Urinary bladder (tissue), 4 donors: ENCODE data around the gene TRMT11. TPM values are rescaled to one million over a fixed set of nuclear protein-coding genes. Genes with fewer than 3 reads are reported as not detected.
"Not testable (repeated sequence)": the region's sequence is repeated elsewhere in the genome, so short reads cannot be mapped to it uniquely, and the experiment has no call there.

Experiments used
- DNase-seq: peaks from one replicate; pipeline ENCODE4 v3.0.0-alpha.2; 2015; ENCODE audit errors: extremely low spot score
- H3K27ac ChIP-seq: one replicate; pipeline ENCODE4 v1.5.1; 2013; ENCODE audit warnings: low read depth, mild to moderate bottlenecking, moderate library complexity
- H3K36me3 ChIP-seq: one replicate; pipeline ENCODE4 v1.6.1; 2013; ENCODE audit warnings: mild to moderate bottlenecking, moderate library complexity; ENCODE audit not compliant: insufficient read depth
- H3K4me1 ChIP-seq: one replicate; pipeline ENCODE4 v1.6.1; 2013; ENCODE audit warnings: mild to moderate bottlenecking, moderate library complexity; ENCODE audit not compliant: insufficient read depth
- H3K4me3 ChIP-seq: one replicate; pipeline ENCODE4 v1.5.1; 2013; ENCODE audit warnings: low read depth, low read length
- WGBS: extraction: QIAGEN DNeasy Blood & Tissue Kit; methylation state at CpG from one replicate; pipeline ENCODE4 v1.1.7; 2013; 5-methylcytosine and 5-hydroxymethylcytosine counted together
- polyA plus RNA-seq: library from polyadenylated mRNA; stranded (reverse); fragments of 200-250 nt; gene quantifications from one replicate; pipeline ENCODE4 v1.2.3, GENCODE V29; 2013
- total RNA-seq: library from RNA; depleted of rRNA; stranded (reverse); fragments of >200 nt; gene quantifications from one replicate; pipeline ENCODE4 v1.2.3, GENCODE V29; 2014
- donor health status: healthy with polysubstance abuse.
- donor health status: healthy.

Gene TRMT11
- total and polyA plus RNA-seq, 2 donors: 14.9 to 43.1 TPM

DNA sequence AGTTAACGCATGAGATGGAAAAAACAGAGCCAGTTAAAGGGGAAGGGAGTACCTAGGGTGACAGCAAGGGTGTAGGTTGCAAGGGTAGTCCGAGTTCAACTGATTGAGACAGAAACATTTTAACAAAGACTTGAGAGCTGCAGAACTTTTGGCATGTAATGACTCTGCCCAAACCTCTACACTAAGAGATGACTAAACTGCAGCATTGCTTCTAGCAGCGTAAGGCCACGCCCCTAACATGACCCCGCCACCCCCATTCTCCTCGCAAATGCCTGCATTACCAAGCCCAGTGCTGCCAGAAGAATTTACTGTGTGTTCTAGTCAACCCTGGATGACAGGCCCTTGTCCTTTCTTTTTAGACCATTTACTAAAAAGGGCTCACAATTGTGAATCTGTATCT, 36.0 kb upstream of the TRMT11 start:
- H3K4me3 ChIP-seq: no peak overlapping the region
- no peaks in the 10 kb centered on the region for H3K4me1 ChIP-seq
- WGBS: 76% methylated on average over 6 of the region's 6 CpGs
- H3K27ac ChIP-seq: no peak overlapping the region
- DNase-seq: no peak
- H3K36me3 ChIP-seq: no peaks in the 10 kb centered on the region

DNA sequence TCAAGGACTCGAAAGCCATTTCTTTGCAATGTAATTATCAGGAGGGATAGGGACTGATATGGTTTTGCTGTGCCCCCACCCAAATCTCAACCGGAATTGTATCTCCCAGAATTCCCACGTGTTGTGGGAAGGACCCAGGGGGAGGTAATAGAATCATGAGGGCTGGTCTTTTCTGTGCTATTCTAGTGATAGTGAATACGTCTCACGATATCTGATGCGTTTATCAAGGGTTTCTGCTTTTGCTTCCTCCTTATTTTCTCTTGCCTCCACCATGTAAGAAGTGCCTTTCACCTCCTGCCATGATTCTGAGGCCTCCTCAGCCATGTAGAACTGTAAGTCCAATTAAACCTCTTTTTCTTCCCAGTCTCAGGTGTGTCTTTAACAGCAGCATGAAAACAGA, 35.6 kb upstream of the TRMT11 start:
- not testable (repeated sequence) for DNase-seq, H3K27ac ChIP-seq, H3K4me3 ChIP-seq, H3K4me1 ChIP-seq, H3K36me3 ChIP-seq
- 83% methylated on average over 6 of the region's 6 CpGs for WGBS

DNA sequence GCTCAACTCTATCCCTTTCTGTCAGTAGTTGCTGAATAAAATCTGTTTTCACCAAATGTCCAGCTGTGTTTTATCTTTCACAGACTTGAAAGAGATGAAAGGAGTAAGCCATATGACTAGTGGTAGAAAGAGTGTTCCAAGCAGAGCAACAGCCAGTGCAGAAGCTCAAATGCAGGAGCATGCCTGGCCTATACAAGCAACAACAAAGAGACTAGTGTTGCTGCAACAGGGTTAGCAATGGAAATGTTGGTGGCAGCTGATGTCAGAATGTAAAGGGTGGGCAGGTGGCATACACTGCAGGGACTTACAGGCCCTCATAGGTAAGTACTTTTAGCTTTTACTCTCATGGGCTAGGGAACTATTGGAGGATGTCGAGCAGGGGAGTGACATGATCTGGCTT, 35.0 kb upstream of the TRMT11 start:
- Histone ChIP-seq H3K4me3 (no peak overlapping the region), H3K36me3 (no peaks in the 10 kb centered on the region), H3K4me1 (no peaks in the 10 kb centered on the region), H3K27ac (no peak overlapping the region)
- DNase-seq: no peak
- 78% methylated on average over 1 of the region's 1 CpG for WGBS

DNA sequence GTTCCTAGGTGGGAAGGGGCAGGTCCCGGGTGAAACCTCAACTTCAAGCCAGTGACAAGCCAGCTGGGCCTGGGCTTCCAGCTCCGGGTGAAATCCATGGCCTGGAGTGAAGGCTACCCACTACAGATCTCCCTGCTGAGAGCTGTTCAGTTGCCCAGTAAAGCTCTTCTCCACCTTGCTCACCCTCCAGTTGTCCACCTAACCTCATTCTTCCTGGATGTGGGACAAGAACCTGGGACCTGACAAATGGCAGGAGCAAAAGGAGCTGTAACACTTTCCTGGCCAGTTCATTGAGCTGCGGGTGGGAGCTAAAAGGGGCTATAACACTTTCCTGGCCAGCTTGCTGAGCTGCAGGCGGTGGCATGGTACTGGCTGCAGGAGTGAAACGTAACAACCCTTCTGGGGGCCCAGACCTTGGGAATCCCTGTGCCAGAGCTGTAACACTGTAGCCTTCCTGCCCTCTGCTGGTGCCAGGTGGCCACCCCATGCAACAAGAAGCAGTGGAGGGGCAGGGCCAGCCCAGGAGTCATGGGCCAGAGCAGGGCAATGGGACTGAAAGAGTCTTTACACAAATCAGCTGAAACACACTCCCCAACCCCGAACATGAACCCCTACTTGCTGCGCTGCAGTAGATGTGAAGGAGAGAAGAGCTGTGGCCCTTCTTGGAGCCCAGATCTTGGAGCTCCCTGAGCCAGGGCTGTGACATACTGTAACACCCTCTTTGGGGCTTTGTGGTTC, 33.4 kb upstream of the TRMT11 start:
- H3K4me3 ChIP-seq: no peak overlapping the region
- no peak overlapping the region for H3K27ac ChIP-seq
- no peaks in the 10 kb centered on the region for H3K36me3 ChIP-seq
- DNase-seq: no peak
- 82% methylated on average over 7 of the region's 7 CpGs for WGBS
- H3K4me1 ChIP-seq: no peaks in the 10 kb centered on the region

DNA sequence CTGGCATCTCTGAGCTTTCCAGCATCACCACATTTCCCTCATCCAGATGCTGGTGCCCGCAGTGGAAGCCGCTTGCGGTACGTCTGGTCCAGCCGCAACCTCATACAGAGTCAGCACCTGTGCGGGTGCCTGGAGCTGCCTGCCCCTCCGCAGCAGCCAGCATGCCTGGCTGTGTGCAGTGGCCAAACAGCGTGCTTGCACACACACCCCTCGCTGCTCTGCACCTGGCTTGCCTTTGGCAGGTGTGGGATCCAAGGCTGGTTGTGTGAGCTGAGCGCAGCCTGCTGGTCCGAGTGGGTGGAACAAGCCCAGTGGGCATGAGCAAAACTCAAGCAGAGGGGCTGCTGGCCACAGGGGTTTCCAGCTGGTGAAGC, 32.9 kb upstream of the TRMT11 start:
- H3K4me3 ChIP-seq: no peak overlapping the region
- WGBS: 79% methylated on average over 11 of the region's 11 CpGs
- H3K27ac ChIP-seq: no peak overlapping the region
- peaks cover under 1% of the 10 kb centered on the region for H3K4me1 ChIP-seq
- no peaks in the 10 kb centered on the region for H3K36me3 ChIP-seq
- DNase-seq: no peak

DNA sequence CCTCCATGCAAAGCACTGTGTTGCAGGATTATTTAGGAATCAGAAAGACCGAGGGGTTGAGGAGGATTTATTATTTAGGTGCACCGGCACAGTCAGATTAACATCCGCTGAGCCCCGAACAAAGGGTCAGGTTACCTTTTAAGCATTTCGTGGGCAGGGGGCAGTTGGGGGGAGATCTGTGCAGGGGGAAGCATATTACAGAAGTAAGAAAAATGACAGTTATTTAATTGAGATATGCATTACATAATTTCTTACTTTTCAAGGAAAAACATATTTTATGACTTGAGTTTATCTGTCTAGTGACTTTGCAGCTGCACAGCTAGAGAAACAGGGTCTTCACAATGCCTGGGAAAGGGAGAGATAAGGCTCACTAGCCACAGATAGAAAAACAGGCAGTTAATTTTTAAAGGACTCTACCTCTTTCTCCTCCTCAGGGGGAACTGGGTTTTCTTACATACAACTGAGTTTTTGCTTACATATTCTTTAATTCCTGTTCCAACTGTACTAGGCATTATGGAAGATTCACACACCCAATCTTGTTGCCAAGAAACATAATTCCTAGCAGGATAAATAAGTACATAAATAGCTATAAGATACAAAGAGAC, 31.5 kb upstream of the TRMT11 start:
- no peak overlapping the region for H3K27ac ChIP-seq
- peaks cover 2% of the 10 kb centered on the region for H3K36me3 ChIP-seq
- H3K4me3 ChIP-seq: no peak overlapping the region
- DNase-seq: no peak
- whole genome bisulfite sequencing: 50% methylated on average over 5 of the region's 5 CpGs
- H3K4me1 ChIP-seq: peaks cover 3% of the 10 kb centered on the region

DNA sequence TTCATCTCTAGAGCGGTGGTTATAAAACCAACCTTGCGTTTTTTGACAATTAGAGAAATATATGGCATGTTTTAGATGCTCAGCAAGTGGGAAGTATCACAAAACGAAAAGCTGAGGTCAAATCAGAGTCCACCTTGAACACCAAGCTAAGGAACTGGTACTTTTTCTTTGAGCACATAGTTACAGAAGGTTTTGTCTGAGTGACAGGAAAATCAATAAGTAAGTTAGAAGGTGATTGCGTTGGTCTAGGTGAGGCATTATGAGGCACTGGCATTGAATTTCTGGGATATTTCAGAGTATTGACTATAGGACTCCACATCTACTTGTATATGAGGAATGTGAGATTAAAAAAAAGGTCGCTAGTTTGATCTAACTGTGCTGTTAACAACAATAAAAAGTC, 30.4 kb upstream of the TRMT11 start:
- WGBS: 41% methylated on average over 5 of the region's 5 CpGs
- no peak for DNase-seq
- Histone ChIP-seq H3K36me3 (peaks cover 2% of the 10 kb centered on the region), H3K4me3 (no peak overlapping the region), H3K4me1 (peaks cover 3% of the 10 kb centered on the region), H3K27ac (no peak overlapping the region)

DNA sequence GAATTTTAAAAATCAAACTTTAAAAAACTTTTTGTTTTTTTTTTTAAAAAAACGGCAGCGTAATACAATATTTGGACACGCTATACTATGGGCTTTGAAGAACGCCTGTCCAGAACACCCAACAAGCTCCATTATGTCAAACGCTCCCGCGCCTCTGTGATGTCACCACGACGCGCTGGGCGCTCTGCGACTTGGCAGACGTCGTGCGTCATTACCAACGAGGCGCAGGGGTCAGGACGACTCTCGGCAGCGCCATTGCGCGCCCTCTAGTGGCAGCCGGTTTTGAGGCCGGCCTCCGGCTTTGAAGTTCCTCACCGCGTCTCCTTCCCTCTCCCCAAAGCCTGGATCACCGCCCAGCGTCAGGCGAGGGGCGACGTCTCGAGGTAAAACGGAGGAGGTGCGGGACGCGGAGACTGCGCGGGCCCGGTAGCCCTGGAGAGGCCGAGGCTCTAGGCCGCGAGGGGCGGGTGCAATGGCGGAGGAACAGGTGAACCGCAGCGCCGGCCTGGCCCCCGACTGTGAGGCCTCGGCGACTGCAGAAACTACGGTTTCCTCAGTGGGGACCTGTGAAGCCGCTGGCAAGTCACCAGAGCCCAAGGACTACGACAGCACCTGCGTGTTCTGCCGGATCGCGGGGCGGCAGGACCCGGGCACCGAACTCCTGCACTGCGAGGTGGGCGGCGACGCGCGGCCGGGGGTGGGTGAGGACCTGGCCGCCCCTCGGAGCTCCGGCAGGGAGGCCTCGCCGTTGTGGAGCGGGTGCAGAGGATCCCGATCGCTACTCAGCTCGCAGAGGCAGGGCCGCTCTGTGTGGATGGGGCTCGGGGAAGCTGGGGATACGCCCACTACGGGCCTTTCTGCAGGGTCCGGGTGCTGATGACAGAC, 29.6 kb upstream of the TRMT11 start, which contains the start of gene HINT3:
Gene HINT3 (plus strand): TSS at position 265 of the 885 bp plus-strand sequence. CDS start 208 bp downstream, at position 473.
- peaks cover 3% of the 10 kb centered on the region for H3K36me3 ChIP-seq
- H3K4me3 ChIP-seq: peak within 1 kb of the TSS; percentile 79
- H3K4me1 ChIP-seq: peaks cover 3% of the 10 kb centered on the region
- peak within 1 kb of the TSS; percentile 92 for H3K27ac ChIP-seq
- peak; percentile 93 for DNase-seq
- under 1% methylated on average over 82 of the region's 82 CpGs for WGBS

GRCh38 chr6:125957391-125957693, 29.0 kb upstream of the TRMT11 start:
- DNase-seq: no peak
- H3K36me3 ChIP-seq: peaks cover 4% of the 10 kb centered on the region
- H3K27ac ChIP-seq: peak overlapping the region; percentile 92
- peak overlapping the region; percentile 79 for H3K4me3 ChIP-seq
- WGBS: 4% methylated on average over 3 of the region's 3 CpGs
- H3K4me1 ChIP-seq: peaks cover 3% of the 10 kb centered on the region

- DNase-seq: peak; percentile 23
- no peak overlapping the region for H3K27ac ChIP-seq
- peak overlapping the region; percentile 79 for H3K4me3 ChIP-seq
- peaks cover 4% of the 10 kb centered on the region for H3K36me3 ChIP-seq
- H3K4me1 ChIP-seq: peaks cover 3% of the 10 kb centered on the region
- WGBS: 29% methylated on average over 4 of the region's 4 CpGs
Measured at GRCh38 chr6:125957845-125958244, 28.5 kb upstream of the TRMT11 start.

GRCh38 chr6:125959041-125959440, 27.3 kb upstream of the TRMT11 start:
- no peak overlapping the region for H3K4me3 ChIP-seq
- peaks cover 4% of the 10 kb centered on the region for H3K36me3 ChIP-seq
- DNase-seq: no peak
- 91% methylated on average over 4 of the region's 4 CpGs for WGBS
- H3K4me1 ChIP-seq: peaks cover 3% of the 10 kb centered on the region
- H3K27ac ChIP-seq: no peak overlapping the region

GRCh38 chr6:125961117-125961516, 25.2 kb upstream of the TRMT11 start:
- peaks cover 3% of the 10 kb centered on the region for H3K4me1 ChIP-seq
- 89% methylated on average over 3 of the region's 3 CpGs for WGBS
- H3K36me3 ChIP-seq: peaks cover 4% of the 10 kb centered on the region
- no peak overlapping the region for H3K4me3 ChIP-seq
- DNase-seq: no peak
- no peak overlapping the region for H3K27ac ChIP-seq

DNA sequence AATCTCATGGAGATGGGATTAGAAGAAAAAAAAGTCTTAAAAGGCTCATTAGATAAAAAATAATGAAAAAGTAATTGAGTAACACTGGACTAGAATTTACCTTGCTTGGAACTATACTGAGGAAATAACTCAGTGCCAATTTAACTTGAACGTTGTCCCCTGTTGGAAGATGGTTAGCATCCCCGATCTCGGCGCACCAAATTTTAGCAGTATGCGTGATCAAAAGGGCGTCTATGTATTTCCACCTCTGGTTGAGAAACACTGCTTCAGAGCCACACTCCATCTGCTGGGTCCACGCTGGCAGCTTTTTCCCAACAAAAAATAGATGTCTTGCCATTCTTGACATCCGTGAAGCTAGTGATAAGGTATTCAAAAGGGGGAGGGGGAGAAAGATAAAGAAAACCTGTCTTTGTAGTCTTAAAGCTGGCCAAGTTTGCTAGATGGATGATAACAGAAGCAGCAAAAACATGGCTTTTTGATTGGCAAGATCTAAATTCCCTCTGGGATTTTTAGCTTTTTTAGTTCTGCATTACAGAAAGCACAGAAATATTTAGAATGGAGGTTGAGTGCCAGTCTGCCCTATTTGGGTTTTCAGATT, 23.3 kb upstream of the TRMT11 start:
- no peak overlapping the region for H3K4me3 ChIP-seq
- WGBS: 86% methylated on average over 8 of the region's 8 CpGs
- H3K36me3 ChIP-seq: peaks cover 5% of the 10 kb centered on the region
- H3K4me1 ChIP-seq: peaks cover 3% of the 10 kb centered on the region
- no peak for DNase-seq
- H3K27ac ChIP-seq: no peak overlapping the region
